Cardiac fibroblast (primary cell): ENCODE results near the gene TANC1.

Experiments
- DNase-seq, 2 donors: peaks; one replicate each; pipeline versions ENCODE4 v3.0.0 to v3.0.0-alpha.2; 2010; ENCODE audit warnings: low read depth in 2 of 2
- H3K4me3 ChIP-seq, 2 donors: replicated peaks in 1 of 2; 1 replicate in 1 of 2; 2 replicates in 1 of 2; pipeline ENCODE4 v1.5.1; 2011; ENCODE audit warnings: low read depth in 2 of 2, low read length in 2 of 2, mild to moderate bottlenecking in 2 of 2, moderate library complexity in 1 of 2
- CTCF ChIP-seq: IDR thresholded peaks from one replicate; pipeline ENCODE4 v1.5.1; 2011; ENCODE audit warnings: low read depth, mild to moderate bottlenecking, low read length, inconsistent platforms

The TANC1 gene

DNA sequence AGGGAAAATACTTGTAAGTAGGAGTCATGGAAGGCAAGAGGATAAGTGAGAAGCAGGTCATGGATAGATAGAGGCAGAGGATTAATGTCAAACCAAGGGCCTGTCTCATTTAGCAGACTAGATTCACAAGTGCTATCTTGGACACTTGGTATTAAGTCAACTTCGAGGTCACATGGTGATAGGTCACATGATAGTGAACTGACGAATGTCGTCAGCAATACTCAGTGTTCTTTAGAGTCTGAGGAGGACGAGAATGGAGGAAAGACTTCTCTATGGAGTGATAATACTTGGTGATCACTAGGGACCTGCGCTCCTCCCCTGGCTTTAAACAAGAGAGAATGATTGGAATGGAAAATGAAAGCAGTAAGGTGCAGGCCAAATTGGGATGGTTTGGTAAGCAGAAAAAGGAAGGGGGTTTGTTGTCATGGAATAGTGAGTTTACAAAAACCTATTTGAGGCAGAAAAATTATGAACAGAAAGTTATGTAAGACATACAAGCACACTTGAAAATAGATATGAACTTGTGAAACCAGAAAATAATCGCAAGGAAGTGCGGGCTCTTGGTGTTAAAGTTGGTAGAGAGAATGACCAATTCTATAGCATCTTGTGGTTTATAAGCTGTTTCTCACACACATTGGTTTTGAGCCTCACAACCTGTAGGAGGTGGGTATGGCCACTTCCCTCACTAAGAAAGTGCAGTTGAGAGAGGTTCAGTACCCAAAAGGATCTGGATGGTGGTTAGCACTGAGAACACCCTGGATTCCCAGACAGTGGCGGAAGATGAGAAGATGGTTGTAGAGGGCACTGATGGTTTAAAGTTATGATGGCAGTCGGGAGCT, 176.6 kb downstream of the TANC1 start:
- DNase-seq: no peak
- H3K4me3 ChIP-seq: no peak overlapping the region
- no peak for TF ChIP-seq CTCF

DNA sequence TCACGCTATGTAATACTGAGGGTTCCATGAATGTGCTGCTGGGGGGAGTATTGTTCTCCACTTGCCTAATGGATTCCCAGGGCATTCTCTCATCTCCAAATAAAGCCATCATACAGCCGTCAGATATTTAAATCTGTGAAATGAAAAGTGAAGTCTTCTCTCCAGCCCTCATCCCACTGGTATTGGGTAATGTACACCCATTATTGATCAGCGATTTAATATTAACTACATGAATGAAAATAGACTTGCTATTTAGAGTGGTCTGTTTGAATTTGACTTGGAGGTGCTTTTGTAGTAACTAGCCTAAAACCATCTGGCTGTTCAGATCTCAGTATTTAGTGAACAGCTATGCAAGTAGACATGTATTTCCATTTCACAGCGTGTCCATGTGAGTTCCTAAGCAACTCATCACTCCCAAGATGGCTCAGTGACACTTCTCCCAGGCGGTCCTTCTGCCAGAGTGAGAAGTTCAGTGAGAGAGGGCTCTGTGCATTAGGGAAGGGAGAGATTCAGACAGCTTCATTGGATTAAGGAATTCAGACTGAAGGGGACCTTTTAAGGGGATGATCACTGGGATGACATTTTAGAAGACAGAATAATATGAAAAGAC, 177.4 kb downstream of the TANC1 start:
- DNase-seq: no peak

GRCh38 chr2:159146996-159147666, 178.7 kb downstream of the TANC1 start:
- no peak for DNase-seq
- no peak overlapping the region for H3K4me3 ChIP-seq
- TF ChIP-seq CTCF: no peak

More for the DNA sequence above, 177.4 kb downstream of the TANC1 start:
- H3K4me3 ChIP-seq: no peak overlapping the region
- TF ChIP-seq CTCF: no peak

- no peak for TF ChIP-seq CTCF
- no peak for DNase-seq
- H3K4me3 ChIP-seq: no peak overlapping the region
Observed at GRCh38 chr2:159147690-159148089, 179.2 kb downstream of the TANC1 start.

- no peak overlapping the region for H3K4me3 ChIP-seq
- TF ChIP-seq CTCF: no peak
- peak in 1 of 2 donors; percentile 19 for DNase-seq
Observed at GRCh38 chr2:159148901-159149300, 180.5 kb downstream of the TANC1 start.

DNA sequence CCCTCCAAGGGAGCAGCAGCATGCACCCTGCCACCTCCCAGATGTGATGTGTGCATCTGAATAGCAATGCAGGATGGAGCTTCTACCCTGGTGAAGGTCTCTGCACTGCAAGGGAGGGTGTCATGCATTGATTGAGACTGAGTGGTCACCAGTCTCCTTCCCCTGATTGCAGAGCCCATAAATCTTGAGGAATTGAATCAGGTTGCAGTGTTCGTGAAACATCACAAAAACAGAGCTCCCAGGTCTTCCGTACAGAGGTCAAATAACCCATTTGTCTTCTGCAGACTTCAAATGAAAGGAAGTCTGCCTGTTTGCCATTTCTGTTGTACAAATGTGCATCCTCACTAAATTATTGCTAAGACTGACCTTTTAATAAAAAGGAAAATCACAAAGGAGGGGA, 181.3 kb downstream of the TANC1 start:
- H3K4me3 ChIP-seq: no peak overlapping the region
- no peak for TF ChIP-seq CTCF
- no peak for DNase-seq
